GM19239 (cell line): ENCODE data around the gene FRMD6.

ENCODE experiments used
- DNase-seq: peaks from one replicate; pipeline ENCODE4 v3.0.0; 2011; ENCODE audit warnings: low spot score; ENCODE audit not compliant: insufficient read length
- FAIRE-seq: peaks from 2 replicates; lab custom pipeline; 2011; peaks lifted over from hg19 to GRCh38; lab: Jason Lieb, UNC

The FRMD6 gene

GRCh38 chr14:51661504-51661903, 9.8 kb downstream of the FRMD6 start:
- FAIRE-seq = no peak
- DNase-seq = no peak

- no peak for FAIRE-seq
- DNase-seq = no peak
These were observed 12.1 kb downstream of the FRMD6 start for GRCh38 chr14:51663783-51664326.

GRCh38 chr14:51666070-51666469, 14.4 kb downstream of the FRMD6 start:
- no peak for FAIRE-seq
- no peak for DNase-seq

GRCh38 chr14:51666826-51667225, 15.1 kb downstream of the FRMD6 start:
- no peak for DNase-seq
- FAIRE-seq = no peak

GRCh38 chr14:51668870-51669269, 17.2 kb downstream of the FRMD6 start:
- no peak for DNase-seq
- FAIRE-seq = no peak

- FAIRE-seq (no peak), DNase-seq (no peak)
These were observed 22.7 kb downstream of the FRMD6 start for GRCh38 chr14:51674294-51675002.

- DNase-seq = no peak
- FAIRE-seq = no peak
These were observed 24.8 kb downstream of the FRMD6 start for GRCh38 chr14:51676549-51676948.

- DNase-seq (no peak), FAIRE-seq (no peak)
These were observed 25.6 kb downstream of the FRMD6 start for GRCh38 chr14:51677266-51677665.

GRCh38 chr14:51677738-51678137, 26.0 kb downstream of the FRMD6 start:
- DNase-seq (no peak), FAIRE-seq (no peak)

- DNase-seq (no peak), FAIRE-seq (no peak)
These were observed 28.3 kb downstream of the FRMD6 start for GRCh38 chr14:51680031-51680430.

- no peak for DNase-seq
- no peak for FAIRE-seq
These were observed 29.7 kb downstream of the FRMD6 start for GRCh38 chr14:51681411-51681810.

GRCh38 chr14:51682411-51682810, 30.7 kb downstream of the FRMD6 start:
- DNase-seq (no peak), FAIRE-seq (no peak)

GRCh38 chr14:51684760-51685159, 33.0 kb downstream of the FRMD6 start:
- FAIRE-seq = no peak
- DNase-seq = no peak

GRCh38 chr14:51691176-51691575, 39.5 kb downstream of the FRMD6 start:
- DNase-seq (no peak), FAIRE-seq (no peak)

- DNase-seq (no peak), FAIRE-seq (no peak)
These were observed 40.9 kb downstream of the FRMD6 start for GRCh38 chr14:51692646-51693045.

GRCh38 chr14:51697848-51698247, 46.1 kb downstream of the FRMD6 start:
- DNase-seq = no peak
- no peak for FAIRE-seq

- no peak for FAIRE-seq
- DNase-seq = no peak
These were observed 50.2 kb downstream of the FRMD6 start for GRCh38 chr14:51701951-51702350.

GRCh38 chr14:51703787-51704186, 52.1 kb downstream of the FRMD6 start:
- DNase-seq = no peak
- FAIRE-seq = no peak

GRCh38 chr14:51704545-51704944, 52.8 kb downstream of the FRMD6 start:
- FAIRE-seq (no peak), DNase-seq (no peak)

GRCh38 chr14:51707327-51707726, 55.6 kb downstream of the FRMD6 start:
- DNase-seq (no peak), FAIRE-seq (no peak)

- DNase-seq (no peak), FAIRE-seq (no peak)
These were observed 59.8 kb downstream of the FRMD6 start for GRCh38 chr14:51711505-51711904.

GRCh38 chr14:51715250-51715649, 63.5 kb downstream of the FRMD6 start:
- FAIRE-seq = no peak

More at GRCh38 chr14:51715250-51715649, 63.5 kb downstream of the FRMD6 start:
- no peak for DNase-seq
